Measurements from ENCODE around the gene MRPL4. TPM values are rescaled to one million over a fixed set of nuclear protein-coding genes. Genes with fewer than 3 reads are reported as not detected.

Gene MRPL4
- total and polyA plus RNA-seq, 2 of the 13 experiments (the other 11 are each of a cell fraction or from before 2014, with no cell fraction given) = 40.6 to 42.5 TPM

GRCh38 chr19:10206226-10206885 lies 45.7 kb upstream of the MRPL4 start (continued):
- TF ChIP-seq NFE2 (CRISPR knock-in tag; IDR thresholded peaks at IDR 0.05) = no peak
- no peak for TF ChIP-seq TBL1XR1 (IDR thresholded peaks at IDR 0.05; ENCODE audit: borderline replicate concordance, low read length, partially characterized antibody)
- TF ChIP-seq CEBPZ (IDR thresholded peaks at IDR 0.05; ENCODE audit: low read length) = no peak
- no peak for TF ChIP-seq RFXAP (CRISPR knock-in tag; IDR thresholded peaks at IDR 0.05; ENCODE audit: borderline replicate concordance)
- no peak for TF ChIP-seq BRF2 (CRISPR knock-in tag; IDR thresholded peaks at IDR 0.05)
- TF ChIP-seq ZBTB25 (CRISPR knock-in tag; IDR thresholded peaks at IDR 0.05) = 0 out of 2 replicates have a peak, but pooled peaks have one; percentile 22
- no peak for TF ChIP-seq E2F2 (CRISPR knock-in tag; IDR thresholded peaks at IDR 0.05; ENCODE audit: borderline replicate concordance)
- no peak for TF ChIP-seq NFIC (IDR thresholded peaks at IDR 0.05; ENCODE audit: low read length)
- TF ChIP-seq HIC2 (CRISPR knock-in tag; IDR thresholded peaks at IDR 0.05; ENCODE audit: low read depth) = peak; percentile 78; the same call in 1 of the 2 replicates
- TF ChIP-seq ZBTB46 (CRISPR knock-in tag; IDR thresholded peaks at IDR 0.05; ENCODE audit: borderline replicate concordance) = no peak
- no peak for TF ChIP-seq HCFC1 (IDR thresholded peaks at IDR 0.05; ENCODE audit: low read depth, low read length)
- TF ChIP-seq ZNF780A (CRISPR knock-in tag; IDR thresholded peaks at IDR 0.05) = no peak
- TF ChIP-seq GABPB1 (CRISPR knock-in tag; IDR thresholded peaks at IDR 0.05) = peak; percentile 30; the same call in 1 of the 2 replicates
- TF ChIP-seq REXO4 (CRISPR knock-in tag; IDR thresholded peaks at IDR 0.05; ENCODE audit: borderline replicate concordance) = no peak
- TF ChIP-seq HNRNPLL (IDR thresholded peaks at IDR 0.05; ENCODE audit: low read depth, low read length, poor library complexity, severe bottlenecking) = no peak
- TF ChIP-seq HINFP (CRISPR knock-in tag; IDR thresholded peaks at IDR 0.05; ENCODE audit: low read depth) = no peak

All from HepG2 (cell line).